Activated T-helper 2 cell treated with anti-CD3 and anti-CD28 coated beads, Interferon-gamma antibody, Interleukin-2, Interleukin-4, amounts not matched to agents 10 μg/mL and 5 μg/mL and 100 μg/mL, durations not matched to agents 14 hours and 24 hours and 36 hours (primary cell): ENCODE measurements around the gene CHST8. TPM values are rescaled to one million over a fixed set of nuclear protein-coding genes. Genes with fewer than 3 reads are reported as not detected.

Experiments used
- DNase-seq: peaks from one replicate; pipeline ENCODE4 v3.0.0; 2021; ENCODE audit warnings: low spot score
- H3K27ac Mint-ChIP-seq: one replicate; pipeline ENCODE4 v1.8.0; 2021; ENCODE audit warnings: mixed read lengths
- H3K27me3 Mint-ChIP-seq: one replicate; pipeline ENCODE4 v1.8.0; 2021; ENCODE audit warnings: low read depth, mixed read lengths
- H3K36me3 Mint-ChIP-seq: one replicate; pipeline ENCODE4 v1.8.0; 2021; ENCODE audit warnings: low read depth, mixed read lengths
- H3K4me1 Mint-ChIP-seq: one replicate; pipeline ENCODE4 v1.8.0; 2021; ENCODE audit warnings: low read depth, mixed read lengths
- H3K4me3 Mint-ChIP-seq: one replicate; pipeline ENCODE4 v1.8.0; 2021; ENCODE audit warnings: low read depth, mild to moderate bottlenecking, moderate library complexity, mixed read lengths
- H3K9me3 Mint-ChIP-seq: one replicate; pipeline ENCODE4 v1.8.0; 2021; ENCODE audit warnings: mixed read lengths
- intact Hi-C: fragments of 100-400 bp; cut with micrococcal nuclease; formaldehyde crosslinking; loops from one replicate; pipeline ENCODE4 v1.15.1; 2023
- total RNA-seq: library from RNA; stranded (reverse); gene quantifications from 2 replicates; pipeline ENCODE4 v1.2.3, GENCODE V29; 2022

The CHST8 gene, protein sequence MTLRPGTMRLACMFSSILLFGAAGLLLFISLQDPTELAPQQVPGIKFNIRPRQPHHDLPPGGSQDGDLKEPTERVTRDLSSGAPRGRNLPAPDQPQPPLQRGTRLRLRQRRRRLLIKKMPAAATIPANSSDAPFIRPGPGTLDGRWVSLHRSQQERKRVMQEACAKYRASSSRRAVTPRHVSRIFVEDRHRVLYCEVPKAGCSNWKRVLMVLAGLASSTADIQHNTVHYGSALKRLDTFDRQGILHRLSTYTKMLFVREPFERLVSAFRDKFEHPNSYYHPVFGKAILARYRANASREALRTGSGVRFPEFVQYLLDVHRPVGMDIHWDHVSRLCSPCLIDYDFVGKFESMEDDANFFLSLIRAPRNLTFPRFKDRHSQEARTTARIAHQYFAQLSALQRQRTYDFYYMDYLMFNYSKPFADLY
- not detected in 2 replicates for total RNA-seq

GRCh38 chr19:33621811-33622504 lies at the start of gene CHST8:
Gene CHST8, plus strand, starts transcription at chr19:33621953. Its CDS starts 67,309 bp downstream, at chr19:33689262.
- peaks cover 33% of the 10 kb centered on the region for H3K27me3 Mint-ChIP-seq
- no peak for DNase-seq

GRCh38 chr19:33572929-33573328 lies 48.8 kb upstream of the CHST8 start:
- Mint-ChIP-seq H3K27ac (no peak overlapping the region), H3K9me3 (peaks cover 14% of the 10 kb centered on the region), H3K4me3 (no peak overlapping the region), H3K27me3 (no peaks in the 10 kb centered on the region), H3K36me3 (no peaks in the 10 kb centered on the region), H3K4me1 (no peaks in the 10 kb centered on the region)
- DNase-seq: no peak
- intact Hi-C loops: no loop called here

More at GRCh38 chr19:33621811-33622504, at the start of gene CHST8:
- Mint-ChIP-seq H3K9me3 (no peaks in the 10 kb centered on the region), H3K27ac (no peak within 1 kb of the TSS), H3K4me3 (no peak within 1 kb of the TSS), H3K4me1 (no peaks in the 10 kb centered on the region), H3K36me3 (no peaks in the 10 kb centered on the region)
- intact Hi-C loops: no loop called here

DNA sequence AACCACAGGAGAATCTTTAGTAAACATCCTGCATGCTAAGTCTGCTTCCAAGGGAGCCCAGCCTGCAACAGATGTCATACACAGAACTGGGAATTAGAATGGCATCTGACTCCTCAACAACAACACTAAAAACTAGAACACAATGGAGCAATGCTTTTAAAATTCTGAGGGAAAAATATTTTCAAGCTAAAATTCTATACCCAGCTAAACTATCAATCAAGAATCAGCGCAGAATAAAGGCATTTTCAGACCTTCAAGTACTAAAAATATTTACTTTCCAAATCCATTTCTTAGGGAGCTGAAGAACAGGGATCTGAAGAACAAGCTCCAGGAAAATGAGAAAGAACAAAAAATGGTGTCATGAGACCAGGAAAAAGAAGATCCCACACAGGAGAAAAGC lies 46.9 kb upstream of the CHST8 start:
- intact Hi-C loops: no loop called here
- DNase-seq: no peak
- no peaks in the 10 kb centered on the region for H3K36me3 Mint-ChIP-seq
- no peak overlapping the region for H3K4me3 Mint-ChIP-seq
- no peaks in the 10 kb centered on the region for H3K4me1 Mint-ChIP-seq
- peaks cover 14% of the 10 kb centered on the region for H3K9me3 Mint-ChIP-seq
- H3K27ac Mint-ChIP-seq: no peak overlapping the region
- no peaks in the 10 kb centered on the region for H3K27me3 Mint-ChIP-seq

DNA sequence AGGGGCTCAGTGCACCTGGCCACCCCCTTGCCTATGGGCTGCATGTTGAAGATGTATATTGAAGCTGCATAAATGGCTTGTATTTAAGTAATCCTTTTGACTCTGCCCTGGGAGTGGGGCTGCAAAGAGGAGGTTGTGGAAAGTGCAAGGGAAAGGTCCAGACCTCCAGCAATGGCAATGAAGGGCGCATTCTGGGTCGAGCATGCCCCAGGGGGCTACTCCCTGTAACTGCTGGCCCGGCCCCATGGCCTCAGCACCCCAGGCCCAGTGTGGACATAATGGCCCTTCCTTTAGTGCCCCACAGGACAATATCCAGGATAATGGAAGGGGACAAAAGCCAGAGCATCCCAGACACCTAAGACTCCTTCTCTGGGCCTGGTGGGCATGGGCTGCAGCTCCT lies 43.1 kb upstream of the CHST8 start:
- no peaks in the 10 kb centered on the region for H3K36me3 Mint-ChIP-seq

DNA sequence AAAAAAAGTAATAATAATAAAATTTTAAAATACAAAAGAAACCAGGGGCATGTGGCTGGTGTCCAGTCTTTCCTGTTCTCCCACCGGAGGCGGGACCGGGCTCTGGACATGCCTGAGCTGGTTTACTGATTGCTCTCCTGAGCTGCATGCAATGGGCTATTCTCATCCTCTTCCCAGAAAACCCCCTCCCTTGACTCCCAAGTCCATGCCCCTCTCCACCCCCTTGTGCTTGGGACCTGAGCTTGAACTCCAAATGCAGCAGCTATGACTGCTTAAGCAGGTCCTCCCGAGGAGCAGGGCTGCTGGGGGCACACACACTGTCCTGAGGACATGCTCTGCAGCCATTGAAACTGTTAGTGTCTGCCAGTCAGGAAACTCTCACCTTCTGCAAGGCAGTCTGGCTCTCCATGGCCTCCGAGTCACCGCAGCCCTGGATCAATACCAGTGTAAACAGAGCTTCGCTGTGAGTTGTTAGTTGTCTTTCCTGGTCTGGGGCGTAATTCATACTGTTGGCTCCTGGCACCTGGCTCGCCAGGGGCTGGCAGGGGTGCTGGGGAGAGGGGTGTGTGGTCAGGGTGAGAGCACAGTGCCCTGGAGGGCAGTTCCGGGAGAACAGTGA lies 41.6 kb upstream of the CHST8 start:
- no peaks in the 10 kb centered on the region for H3K4me1 Mint-ChIP-seq
- peaks cover under 1% of the 10 kb centered on the region for H3K9me3 Mint-ChIP-seq
- H3K27ac Mint-ChIP-seq: no peak overlapping the region
- H3K4me3 Mint-ChIP-seq: no peak overlapping the region
- no peak for DNase-seq
- no peaks in the 10 kb centered on the region for H3K27me3 Mint-ChIP-seq
- intact Hi-C loops: no loop called here
- no peaks in the 10 kb centered on the region for H3K36me3 Mint-ChIP-seq

More for the DNA sequence above, 43.1 kb upstream of the CHST8 start:
- Mint-ChIP-seq H3K9me3 (peaks cover 14% of the 10 kb centered on the region), H3K4me1 (no peaks in the 10 kb centered on the region), H3K27me3 (no peaks in the 10 kb centered on the region), H3K4me3 (no peak overlapping the region), H3K27ac (no peak overlapping the region)
- intact Hi-C loops: no loop called here
- DNase-seq: no peak

- no peaks in the 10 kb centered on the region for H3K9me3 Mint-ChIP-seq
- H3K27ac Mint-ChIP-seq: no peak overlapping the region
- intact Hi-C loops: no loop called here
- no peaks in the 10 kb centered on the region for H3K36me3 Mint-ChIP-seq
- no peak for DNase-seq
- H3K4me1 Mint-ChIP-seq: no peaks in the 10 kb centered on the region
- no peaks in the 10 kb centered on the region for H3K27me3 Mint-ChIP-seq
- H3K4me3 Mint-ChIP-seq: no peak overlapping the region
These were observed 41.1 kb upstream of the CHST8 start for GRCh38 chr19:33580645-33581037.

DNA sequence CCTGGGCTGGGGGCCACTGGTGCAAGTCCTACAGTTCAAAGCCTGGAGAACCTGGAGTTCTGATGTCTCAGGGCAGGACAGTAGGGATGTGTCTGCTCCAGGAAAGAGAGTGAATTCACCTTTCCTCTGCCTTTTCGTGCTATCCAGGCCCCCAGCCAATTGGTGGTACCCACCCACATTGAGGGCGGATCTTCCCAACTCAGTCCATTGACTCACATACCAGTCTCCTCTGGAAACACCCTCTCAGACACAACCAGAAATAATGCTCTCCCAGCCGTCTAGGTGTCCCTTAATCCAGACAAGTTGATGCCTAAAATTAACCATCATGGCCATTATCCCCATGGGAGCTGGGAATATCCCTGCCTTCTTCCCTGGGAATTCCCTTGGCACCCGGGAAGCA lies 38.8 kb upstream of the CHST8 start:
- DNase-seq: no peak
- Mint-ChIP-seq H3K9me3 (peaks cover 6% of the 10 kb centered on the region), H3K4me3 (no peak overlapping the region), H3K4me1 (no peaks in the 10 kb centered on the region), H3K36me3 (no peaks in the 10 kb centered on the region), H3K27ac (no peak overlapping the region), H3K27me3 (no peaks in the 10 kb centered on the region)
- intact Hi-C loops: no loop called here

GRCh38 chr19:33587150-33587549 lies 34.6 kb upstream of the CHST8 start:
- Mint-ChIP-seq H3K27me3 (no peaks in the 10 kb centered on the region), H3K4me3 (no peak overlapping the region), H3K9me3 (peaks cover 11% of the 10 kb centered on the region), H3K27ac (no peak overlapping the region), H3K4me1 (no peaks in the 10 kb centered on the region), H3K36me3 (no peaks in the 10 kb centered on the region)
- DNase-seq: no peak
- intact Hi-C loops: no loop called here

- no peak overlapping the region for H3K4me3 Mint-ChIP-seq
- H3K27me3 Mint-ChIP-seq: no peaks in the 10 kb centered on the region
- no peaks in the 10 kb centered on the region for H3K36me3 Mint-ChIP-seq
- peaks cover 11% of the 10 kb centered on the region for H3K9me3 Mint-ChIP-seq
- no peak overlapping the region for H3K27ac Mint-ChIP-seq
- intact Hi-C loops: no loop called here
- DNase-seq: no peak
- no peaks in the 10 kb centered on the region for H3K4me1 Mint-ChIP-seq
These were observed 31.5 kb upstream of the CHST8 start for GRCh38 chr19:33590224-33590623.

DNA sequence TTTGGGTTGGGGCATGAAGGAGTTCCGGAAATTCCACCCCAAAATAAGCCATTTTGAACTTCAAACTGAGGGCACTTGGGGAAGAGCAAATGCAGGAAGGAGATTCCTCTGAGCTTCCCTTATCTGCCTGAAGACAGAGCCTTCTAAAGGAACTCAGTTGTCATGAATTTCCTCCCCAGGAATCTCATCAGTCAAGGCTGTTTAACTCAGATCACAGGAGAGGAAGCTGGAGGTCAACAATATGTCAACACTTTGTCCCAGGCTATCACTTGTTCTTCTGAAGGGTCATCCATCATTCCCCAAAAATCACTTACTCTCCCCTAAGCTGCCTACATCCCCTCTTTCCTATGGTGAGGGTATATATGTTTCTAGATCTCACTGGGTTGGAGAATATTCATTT lies 26.0 kb upstream of the CHST8 start:
- no peaks in the 10 kb centered on the region for H3K36me3 Mint-ChIP-seq
- peaks cover 3% of the 10 kb centered on the region for H3K9me3 Mint-ChIP-seq
- intact Hi-C loops: no loop called here
- H3K27ac Mint-ChIP-seq: no peak overlapping the region
- no peak for DNase-seq
- H3K4me1 Mint-ChIP-seq: no peaks in the 10 kb centered on the region
- H3K4me3 Mint-ChIP-seq: no peak overlapping the region
- H3K27me3 Mint-ChIP-seq: no peaks in the 10 kb centered on the region

- Mint-ChIP-seq H3K27ac (no peak overlapping the region), H3K4me1 (no peaks in the 10 kb centered on the region), H3K9me3 (peaks cover 34% of the 10 kb centered on the region), H3K27me3 (no peaks in the 10 kb centered on the region), H3K4me3 (no peak overlapping the region), H3K36me3 (no peaks in the 10 kb centered on the region)
- no peak for DNase-seq
- intact Hi-C loops: no loop called here
These were observed 20.2 kb upstream of the CHST8 start for GRCh38 chr19:33601583-33601982.

DNA sequence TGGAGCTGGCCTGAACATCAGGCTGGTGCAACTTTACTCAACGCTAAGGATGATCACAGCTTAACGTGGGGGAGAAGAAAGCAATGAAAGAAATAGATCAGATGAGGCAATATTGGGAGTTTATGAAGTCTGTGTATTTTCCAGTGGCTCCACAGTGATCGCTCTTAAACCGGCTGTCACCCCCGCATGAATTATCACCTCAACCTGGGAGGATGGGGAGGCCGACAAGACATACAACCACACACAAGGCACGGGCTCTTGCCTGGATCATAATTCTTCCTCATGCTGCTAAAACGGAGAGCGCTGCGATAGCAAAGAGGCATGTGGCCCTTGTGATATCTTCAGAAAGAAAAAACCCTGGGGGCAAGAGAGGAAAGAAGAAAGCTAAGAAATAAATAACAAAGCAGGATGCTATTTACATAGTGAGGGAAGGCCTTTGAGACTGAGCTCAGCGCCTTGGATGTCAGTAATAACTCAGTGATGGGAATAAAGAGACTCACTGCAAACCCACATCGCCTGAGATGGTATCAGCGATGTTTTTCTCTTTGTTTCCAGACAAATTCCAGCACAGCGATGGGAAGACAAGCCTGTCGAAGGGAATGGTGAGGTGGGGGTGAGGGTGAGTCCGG lies 19.1 kb upstream of the CHST8 start:
- Mint-ChIP-seq H3K27me3 (no peaks in the 10 kb centered on the region), H3K27ac (no peak overlapping the region), H3K36me3 (no peaks in the 10 kb centered on the region), H3K9me3 (peaks cover 34% of the 10 kb centered on the region), H3K4me1 (no peaks in the 10 kb centered on the region), H3K4me3 (no peak overlapping the region)
- intact Hi-C loops: no loop called here
- DNase-seq: no peak
